K562 (cell line): ENCODE data around the gene BLVRA. TPM values are rescaled to one million over a fixed set of nuclear protein-coding genes. Genes with fewer than 3 reads are reported as not detected.
"Not testable (repeated sequence)": the region's sequence is repeated elsewhere in the genome, so short reads cannot be mapped to it uniquely, and the experiment has no call there.

Experiments used
- CREM ChIP-seq: IDR thresholded peaks from 2 replicates; pipeline ENCODE4 v1.6.1; 2014; ENCODE audit warnings: antibody characterized with exemption, low read depth
- CTBP1 ChIP-seq: fragments of 450-650 bp; IDR thresholded peaks from 2 replicates; pipeline ENCODE4 v1.6.1; 2016; ENCODE audit warnings: borderline replicate concordance
- EP300 ChIP-seq: IDR thresholded peaks from 2 replicates; pipeline ENCODE4 v1.6.1; 2012; ENCODE audit warnings: low read length, improper control_type of control experiment
- L3MBTL2 ChIP-seq: fragments of 450-650 bp; IDR thresholded peaks from 2 replicates; pipeline ENCODE4 v1.6.1; 2016; ENCODE audit warnings: mild to moderate bottlenecking, moderate library complexity
- MTA3 ChIP-seq: fragments of 450-650 bp; formaldehyde crosslinking; IDR thresholded peaks from 2 replicates; pipeline ENCODE4 v1.6.1; 2017; ENCODE audit warnings: mild to moderate bottlenecking, borderline replicate concordance
- NR2C1 ChIP-seq, 2 experiments: fragments of 450-650 bp; IDR thresholded peaks; 2 replicates each; pipeline ENCODE4 v1.6.1; 2017; ENCODE audit warnings: mild to moderate bottlenecking in 2 of 2, antibody characterized with exemption in 1 of 2, inconsistent platforms in 1 of 2, missing compliant biosample characterization in 1 of 2, missing genetic modification characterization in 1 of 2
- REST ChIP-seq, 2 experiments: fragments of 450-650 bp; formaldehyde crosslinking in 1 of 2; IDR thresholded peaks; 2 replicates each; pipeline versions ENCODE4 v1.4.0 to v1.6.1; 2014 to 2020; ENCODE audit warnings: mild to moderate bottlenecking in 2 of 2, borderline replicate concordance in 1 of 2, low read depth in 1 of 2
- RNF2 ChIP-seq: sonication (generic); IDR thresholded peaks from 2 replicates; pipeline ENCODE4 v1.6.1; 2016
- TRIM24 ChIP-seq, 2 experiments: fragments of 450-650 bp; IDR thresholded peaks; 2 replicates each; pipeline ENCODE4 v1.6.1; 2016
- ZBTB11 ChIP-seq, 3 experiments: fragments of 200-800 bp in 1 of 3; fragments of 250-450 bp in 1 of 3; fragments of 450-650 bp in 1 of 3; sonication (Bioruptor Pico) in 1 of 3; sonication (Bioruptor generic) in 1 of 3; formaldehyde crosslinking in 1 of 3; IDR thresholded peaks; 2 replicates each; pipeline versions ENCODE4 v1.6.1 to v1.8.0; 2016 to 2022; ENCODE audit warnings: mild to moderate bottlenecking in 2 of 3, missing genetic modification characterization in 2 of 3, missing compliant biosample characterization in 1 of 3, moderate library complexity in 1 of 3
- polyA plus RNA-seq, 8 experiments: library from polyadenylated mRNA; depleted of rRNA in 4 of 8; stranded (reverse) in 5 of 8; unstranded in 3 of 8; fragments of >200 nt; fragmentation: Nextera tagmentation in 2 of 8; fragmentation: Illumina TruSeq in 1 of 8; extraction: Ambion mirVana in 2 of 8; extraction: Trizol in 1 of 8; gene quantifications; 2 replicates each; pipeline versions ENCODE4 v1.2.1 to v1.2.3, GENCODE V29; 2011 to 2014; ENCODE audit warnings: inconsistent platforms in 1 of 8, missing spikeins in 1 of 8
- total RNA-seq, 7 experiments: library from RNA; depleted of rRNA in 6 of 7; stranded (reverse); fragments of >200 nt in 6 of 7; fragmentation: Illumina TruSeq in 2 of 7; extraction: Trizol in 2 of 7; gene quantifications; 2 replicates each; pipeline versions ENCODE4 v1.2.1 to v1.2.3, GENCODE V29; 2011 to 2021; ENCODE audit warnings: low replicate concordance in 1 of 7
- TF ChIP-seq, protein P1 (sequence below), 2 experiments: fragments of 450-650 bp in 1 of 2; sonication (generic) in 1 of 2; formaldehyde crosslinking in 1 of 2; IDR thresholded peaks in 1 of 2; conservative IDR thresholded peaks in 1 of 2; 2 replicates each; pipeline versions ENCODE4 v1.6.1 to v1.8.1; 2016 to 2023; ENCODE audit warnings: mild to moderate bottlenecking in 2 of 2, moderate library complexity in 2 of 2, inconsistent platforms in 1 of 2, missing genetic modification reagents in 1 of 2

The BLVRA gene
- total and polyA plus RNA-seq, 9 of the 15 experiments (the other 6 are each of a cell fraction or from before 2014, with no cell fraction given) = 48.5 to 147 (median 61.5) TPM

- TF ChIP-seq REST (IDR thresholded peaks at IDR 0.05; ENCODE audit: borderline replicate concordance) (0 out of 2 replicates have a peak, but pooled peaks have one; percentile 10), EP300 (peak; percentile 27; the same call in 1 of the 2 replicates), ZBTB11 (CRISPR knock-in tag; IDR thresholded peaks at IDR 0.05) (peak in 1 of 3 experiments; percentile 41; a peak in 1 of 6 replicates), TRIM24 (IDR thresholded peaks at IDR 0.05) (peak in 1 of 2 experiments; percentile 25; a peak in 1 of 4 replicates), MTA3 (0 out of 2 replicates have a peak, but pooled peaks have one; percentile 61), CTBP1 (peak; percentile 70), CREM (peak; percentile 53; the same call in 1 of the 2 replicates), L3MBTL2 (peak; percentile 75), RNF2 (peak; percentile 68; the same call in 1 of the 2 replicates), NR2C1 (tag; IDR thresholded peaks at IDR 0.05) (peak; percentile 24; the same call in 1 of the 2 replicates)
- not testable (repeated sequence) for TF ChIP-seq REST (CRISPR knock-in tag; IDR thresholded peaks at IDR 0.05; ENCODE audit: low read depth); NR2C1 (IDR thresholded peaks at IDR 0.05)
- TF ChIP-seq, protein P1, sequence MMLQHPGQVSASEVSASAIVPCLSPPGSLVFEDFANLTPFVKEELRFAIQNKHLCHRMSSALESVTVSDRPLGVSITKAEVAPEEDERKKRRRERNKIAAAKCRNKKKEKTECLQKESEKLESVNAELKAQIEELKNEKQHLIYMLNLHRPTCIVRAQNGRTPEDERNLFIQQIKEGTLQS (IDR thresholded peaks at IDR 0.05) = peak; percentile 30; the same call in 1 of the 2 replicates
- TF ChIP-seq, protein P1 (CRISPR knock-in tag; conservative IDR thresholded peaks at IDR 0.05) = not testable (repeated sequence)
These were observed 23.7 kb upstream of the BLVRA start (continued) for GRCh38 chr7:43734575-43735332.
